ENCODE measurements around the gene CABLES1. TPM values are rescaled to one million over a fixed set of nuclear protein-coding genes. Genes with fewer than 3 reads are reported as not detected.

Gene CABLES1
- total RNA-seq, 1 donor from 2014 or later = 2.3 TPM

GRCh38 chr18:23209031-23209430, 73.7 kb downstream of the CABLES1 start:
- Mint-ChIP-seq H3K27me3 (ENCODE audit: low read depth) (no peaks in the 10 kb centered on the region), H3K4me1 (no peaks in the 10 kb centered on the region), H3K4me3 (no peak overlapping the region), H3K9me3 (peaks cover 9% of the 10 kb centered on the region), H3K27ac (ENCODE audit: unreplicated experiment) (no peak overlapping the region), H3K36me3 (ENCODE audit: low read depth) (peaks cover 2% of the 10 kb centered on the region)
- DNase-seq (ENCODE audit: low read depth, low spot score) = no peak
- TF ChIP-seq CTCF (conservative IDR thresholded peaks at IDR 0.05) = no peak

- Mint-ChIP-seq H3K9me3 (peaks cover 9% of the 10 kb centered on the region), H3K4me1 (no peaks in the 10 kb centered on the region), H3K27ac (ENCODE audit: unreplicated experiment) (no peak overlapping the region), H3K36me3 (ENCODE audit: low read depth) (peaks cover 5% of the 10 kb centered on the region), H3K4me3 (no peak overlapping the region), H3K27me3 (ENCODE audit: low read depth) (no peaks in the 10 kb centered on the region)
- DNase-seq (ENCODE audit: low read depth, low spot score) = no peak
- no peak for TF ChIP-seq CTCF (conservative IDR thresholded peaks at IDR 0.05)
These were observed 74.5 kb downstream of the CABLES1 start for GRCh38 chr18:23209796-23210195.

- Mint-ChIP-seq H3K27me3 (ENCODE audit: low read depth) (no peaks in the 10 kb centered on the region), H3K36me3 (ENCODE audit: low read depth) (peaks cover 5% of the 10 kb centered on the region), H3K4me1 (no peaks in the 10 kb centered on the region), H3K9me3 (peaks cover 9% of the 10 kb centered on the region), H3K27ac (ENCODE audit: unreplicated experiment) (no peak overlapping the region), H3K4me3 (no peak overlapping the region)
- DNase-seq (ENCODE audit: low read depth, low spot score) = no peak
- no peak for TF ChIP-seq CTCF (conservative IDR thresholded peaks at IDR 0.05)
These were observed 75.2 kb downstream of the CABLES1 start for GRCh38 chr18:23210526-23210925.

GRCh38 chr18:23211146-23211545, 75.9 kb downstream of the CABLES1 start:
- no peak for DNase-seq (ENCODE audit: low read depth, low spot score)
- H3K4me3 Mint-ChIP-seq = no peak overlapping the region
- no peak overlapping the region for H3K27ac Mint-ChIP-seq (ENCODE audit: unreplicated experiment)
- TF ChIP-seq CTCF (conservative IDR thresholded peaks at IDR 0.05) = no peak
- H3K4me1 Mint-ChIP-seq = no peaks in the 10 kb centered on the region
- H3K9me3 Mint-ChIP-seq = peaks cover 9% of the 10 kb centered on the region
- H3K36me3 Mint-ChIP-seq (ENCODE audit: low read depth) = peaks cover 5% of the 10 kb centered on the region
- H3K27me3 Mint-ChIP-seq (ENCODE audit: low read depth) = no peaks in the 10 kb centered on the region

- H3K4me1 Mint-ChIP-seq = no peaks in the 10 kb centered on the region
- no peak overlapping the region for H3K4me3 Mint-ChIP-seq
- no peak for TF ChIP-seq CTCF (conservative IDR thresholded peaks at IDR 0.05)
- DNase-seq (ENCODE audit: low read depth, low spot score) = no peak
- no peaks in the 10 kb centered on the region for H3K27me3 Mint-ChIP-seq (ENCODE audit: low read depth)
- H3K36me3 Mint-ChIP-seq (ENCODE audit: low read depth) = peaks cover 5% of the 10 kb centered on the region
- no peak overlapping the region for H3K27ac Mint-ChIP-seq (ENCODE audit: unreplicated experiment)
- peaks cover 9% of the 10 kb centered on the region for H3K9me3 Mint-ChIP-seq
These were observed 76.9 kb downstream of the CABLES1 start for GRCh38 chr18:23212161-23212560.

GRCh38 chr18:23213200-23213599, 77.9 kb downstream of the CABLES1 start:
- no peaks in the 10 kb centered on the region for H3K27me3 Mint-ChIP-seq (ENCODE audit: low read depth)
- no peak for DNase-seq (ENCODE audit: low read depth, low spot score)
- TF ChIP-seq CTCF (conservative IDR thresholded peaks at IDR 0.05) = no peak
- H3K27ac Mint-ChIP-seq (ENCODE audit: unreplicated experiment) = no peak overlapping the region
- peaks cover 5% of the 10 kb centered on the region for H3K36me3 Mint-ChIP-seq (ENCODE audit: low read depth)
- no peak overlapping the region for H3K4me3 Mint-ChIP-seq
- no peaks in the 10 kb centered on the region for H3K4me1 Mint-ChIP-seq
- peaks cover 5% of the 10 kb centered on the region for H3K9me3 Mint-ChIP-seq

Measured in neural crest cell (in vitro differentiated cells).